Neural cell (in vitro differentiated cells): ENCODE measurements around the gene CHPF2. TPM values are rescaled to one million over a fixed set of nuclear protein-coding genes. Genes with fewer than 3 reads are reported as not detected.

Experiments
- H2AFZ ChIP-seq: fragments of 200-600, 300-800 bp; sonication (generic), shearing (Covaris generic); 2 replicates; pipeline ENCODE4 v1.6.0; 2014; ENCODE audit warnings: low read depth, mild to moderate bottlenecking, antibody characterized with exemption, low read length, moderate library complexity
- H3F3A ChIP-seq: fragments of 200-600 bp; shearing (Covaris generic); 2 replicates; pipeline ENCODE4 v1.6.1; 2016; ENCODE audit warnings: mild to moderate bottlenecking, moderate library complexity, mixed read lengths, antibody characterized with exemption, low read length; ENCODE audit not compliant: insufficient read depth, poor library complexity, severe bottlenecking
- H3K27ac ChIP-seq: fragments of 200-600, 300-800 bp; sonication (generic), shearing (Covaris generic); 2 replicates; pipeline ENCODE4 v1.5.1; 2014; ENCODE audit warnings: mild to moderate bottlenecking, low read length, moderate library complexity
- H3K27me3 ChIP-seq: fragments of 300-800, 200-600 bp; sonication (generic), shearing (Covaris generic); 2 replicates; pipeline ENCODE4 v1.6.0; 2014; ENCODE audit warnings: mild to moderate bottlenecking, low read depth, low read length, moderate library complexity; ENCODE audit not compliant: insufficient read depth
- H3K36me3 ChIP-seq: fragments of 300-800, 200-600 bp; sonication (generic), shearing (Covaris generic); 2 replicates; pipeline ENCODE4 v1.5.1; 2014; ENCODE audit warnings: mild to moderate bottlenecking, antibody characterized with exemption, low read length, moderate library complexity; ENCODE audit not compliant: insufficient read depth
- H3K4me2 ChIP-seq: fragments of 300-800, 200-600 bp; sonication (generic), shearing (Covaris generic); 2 replicates; pipeline ENCODE4 v1.6.0; 2014; ENCODE audit warnings: mild to moderate bottlenecking, low read length
- H3K4me3 ChIP-seq: fragments of 300-800, 200-600 bp; sonication (generic), shearing (Covaris generic); 2 replicates; pipeline ENCODE4 v1.5.1; 2014; ENCODE audit warnings: mild to moderate bottlenecking, low read length, moderate library complexity
- H3K79me2 ChIP-seq: fragments of 200-600 bp; shearing (Covaris generic); replicated peaks from 2 replicates; pipeline ENCODE4 v1.6.0; 2014; ENCODE audit warnings: mild to moderate bottlenecking, low read length, moderate library complexity; ENCODE audit not compliant: insufficient read depth
- H3K9ac ChIP-seq: fragments of 300-800, 200-600 bp; sonication (generic), shearing (Covaris generic); 2 replicates; pipeline ENCODE4 v1.6.1; 2016; ENCODE audit warnings: mild to moderate bottlenecking, low read length, mixed read lengths
- H3K9me2 ChIP-seq: fragments of 200-600 bp; shearing (Covaris generic); 2 replicates; pipeline ENCODE4 v1.6.1; 2016; ENCODE audit warnings: mild to moderate bottlenecking, low read length, mixed read lengths; ENCODE audit not compliant: insufficient read depth
- H3K9me3 ChIP-seq: fragments of 200-600, 300-800 bp; sonication (generic), shearing (Covaris generic); 2 replicates; pipeline ENCODE4 v1.6.1; 2016; ENCODE audit warnings: mild to moderate bottlenecking, mixed run types, low read length, moderate library complexity, mixed read lengths
- H4K20me1 ChIP-seq: fragments of 200-600 bp; shearing (Covaris generic); 2 replicates; pipeline ENCODE4 v1.6.1; 2016; ENCODE audit warnings: mild to moderate bottlenecking, mixed run types; ENCODE audit not compliant: insufficient read depth
- EP300 ChIP-seq: fragments of 450-650 bp; conservative IDR thresholded peaks from 2 replicates; pipeline ENCODE4 v1.6.1; 2014; ENCODE audit warnings: antibody characterized with exemption, mild to moderate bottlenecking, moderate library complexity; ENCODE audit not compliant: poor library complexity, severe bottlenecking
- EZH2 ChIP-seq: fragments of 200-600, 300-800 bp; shearing (Covaris generic), sonication (generic); IDR thresholded peaks from 2 replicates; pipeline ENCODE4 v1.6.1; 2014; ENCODE audit warnings: antibody characterized with exemption, low read length, borderline replicate concordance, mild to moderate bottlenecking; ENCODE audit not compliant: insufficient read depth, poor library complexity, severe bottlenecking
- MXI1 ChIP-seq: fragments of 450-650 bp; conservative IDR thresholded peaks from 2 replicates; pipeline ENCODE4 v1.6.1; 2014; ENCODE audit warnings: antibody characterized with exemption, mild to moderate bottlenecking; ENCODE audit not compliant: poor library complexity, severe bottlenecking
- POLR2AphosphoS5 ChIP-seq: IDR thresholded peaks from 2 replicates; pipeline ENCODE4 v1.6.1; 2012
- RAD21 ChIP-seq: fragments of 450-650 bp; conservative IDR thresholded peaks from 2 replicates; pipeline ENCODE4 v1.6.1; 2014; ENCODE audit warnings: antibody characterized with exemption, mild to moderate bottlenecking, moderate library complexity
- SMC3 ChIP-seq: fragments of 450-650 bp; conservative IDR thresholded peaks from 2 replicates; pipeline ENCODE4 v1.6.1; 2014; ENCODE audit warnings: antibody characterized with exemption, mild to moderate bottlenecking, moderate library complexity; ENCODE audit not compliant: poor library complexity
- TAF1 ChIP-seq: IDR thresholded peaks from 2 replicates; pipeline ENCODE4 v1.6.1; 2012; ENCODE audit warnings: low read depth
- polyA plus RNA-seq: library from polyadenylated mRNA; depleted of rRNA; stranded (reverse); fragments of >200 nt; gene quantifications from 2 replicates; pipeline ENCODE4 v1.2.3, GENCODE V29; 2014
- TF ChIP-seq, protein P1 (sequence below): IDR thresholded peaks from 2 replicates; pipeline ENCODE4 v1.6.1; 2012; ENCODE audit warnings: borderline replicate concordance
- TF ChIP-seq, protein P2 (sequence below): fragments of 450-650 bp; IDR thresholded peaks from 2 replicates; pipeline ENCODE4 v1.5.1; 2014; ENCODE audit warnings: antibody characterized with exemption, mild to moderate bottlenecking, moderate library complexity; ENCODE audit not compliant: poor library complexity, severe bottlenecking

CHPF2 gene
- polyA plus RNA-seq, 1 donor from 2014 or later = 22.5 TPM

DNA sequence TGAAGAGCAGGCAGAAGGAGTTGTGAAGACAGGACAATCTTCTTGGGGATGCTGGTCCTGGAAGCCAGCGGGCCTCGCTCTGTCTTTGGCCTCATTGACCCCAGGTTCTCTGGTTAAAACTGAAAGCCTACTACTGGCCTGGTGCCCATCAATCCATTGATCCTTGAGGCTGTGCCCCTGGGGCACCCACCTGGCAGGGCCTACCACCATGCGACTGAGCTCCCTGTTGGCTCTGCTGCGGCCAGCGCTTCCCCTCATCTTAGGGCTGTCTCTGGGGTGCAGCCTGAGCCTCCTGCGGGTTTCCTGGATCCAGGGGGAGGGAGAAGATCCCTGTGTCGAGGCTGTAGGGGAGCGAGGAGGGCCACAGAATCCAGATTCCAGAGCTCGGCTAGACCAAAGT is 1.5 kb downstream of the CHPF2 start:
- Histone ChIP-seq H3K79me2 (peaks cover 25% of the 10 kb centered on the region), H3K9me2 (no peaks in the 10 kb centered on the region), H3K27me3 (no peaks in the 10 kb centered on the region), H3K4me3 (peak overlapping the region; percentile 98), H3K36me3 (no peaks in the 10 kb centered on the region), H3K4me2 (peak overlapping the region; percentile 95), H4K20me1 (no peaks in the 10 kb centered on the region), H3K27ac (no peak overlapping the region), H3K9ac (peak overlapping the region; percentile 89), H2AFZ (no peak overlapping the region), H3F3A (no peaks in the 10 kb centered on the region), H3K9me3 (no peaks in the 10 kb centered on the region)
- TF ChIP-seq EP300 (no peak), RAD21 (no peak), POLR2AphosphoS5 (no peak), TAF1 (no peak)
- TF ChIP-seq, protein P1, sequence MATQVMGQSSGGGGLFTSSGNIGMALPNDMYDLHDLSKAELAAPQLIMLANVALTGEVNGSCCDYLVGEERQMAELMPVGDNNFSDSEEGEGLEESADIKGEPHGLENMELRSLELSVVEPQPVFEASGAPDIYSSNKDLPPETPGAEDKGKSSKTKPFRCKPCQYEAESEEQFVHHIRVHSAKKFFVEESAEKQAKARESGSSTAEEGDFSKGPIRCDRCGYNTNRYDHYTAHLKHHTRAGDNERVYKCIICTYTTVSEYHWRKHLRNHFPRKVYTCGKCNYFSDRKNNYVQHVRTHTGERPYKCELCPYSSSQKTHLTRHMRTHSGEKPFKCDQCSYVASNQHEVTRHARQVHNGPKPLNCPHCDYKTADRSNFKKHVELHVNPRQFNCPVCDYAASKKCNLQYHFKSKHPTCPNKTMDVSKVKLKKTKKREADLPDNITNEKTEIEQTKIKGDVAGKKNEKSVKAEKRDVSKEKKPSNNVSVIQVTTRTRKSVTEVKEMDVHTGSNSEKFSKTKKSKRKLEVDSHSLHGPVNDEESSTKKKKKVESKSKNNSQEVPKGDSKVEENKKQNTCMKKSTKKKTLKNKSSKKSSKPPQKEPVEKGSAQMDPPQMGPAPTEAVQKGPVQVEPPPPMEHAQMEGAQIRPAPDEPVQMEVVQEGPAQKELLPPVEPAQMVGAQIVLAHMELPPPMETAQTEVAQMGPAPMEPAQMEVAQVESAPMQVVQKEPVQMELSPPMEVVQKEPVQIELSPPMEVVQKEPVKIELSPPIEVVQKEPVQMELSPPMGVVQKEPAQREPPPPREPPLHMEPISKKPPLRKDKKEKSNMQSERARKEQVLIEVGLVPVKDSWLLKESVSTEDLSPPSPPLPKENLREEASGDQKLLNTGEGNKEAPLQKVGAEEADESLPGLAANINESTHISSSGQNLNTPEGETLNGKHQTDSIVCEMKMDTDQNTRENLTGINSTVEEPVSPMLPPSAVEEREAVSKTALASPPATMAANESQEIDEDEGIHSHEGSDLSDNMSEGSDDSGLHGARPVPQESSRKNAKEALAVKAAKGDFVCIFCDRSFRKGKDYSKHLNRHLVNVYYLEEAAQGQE = no peak

DNA sequence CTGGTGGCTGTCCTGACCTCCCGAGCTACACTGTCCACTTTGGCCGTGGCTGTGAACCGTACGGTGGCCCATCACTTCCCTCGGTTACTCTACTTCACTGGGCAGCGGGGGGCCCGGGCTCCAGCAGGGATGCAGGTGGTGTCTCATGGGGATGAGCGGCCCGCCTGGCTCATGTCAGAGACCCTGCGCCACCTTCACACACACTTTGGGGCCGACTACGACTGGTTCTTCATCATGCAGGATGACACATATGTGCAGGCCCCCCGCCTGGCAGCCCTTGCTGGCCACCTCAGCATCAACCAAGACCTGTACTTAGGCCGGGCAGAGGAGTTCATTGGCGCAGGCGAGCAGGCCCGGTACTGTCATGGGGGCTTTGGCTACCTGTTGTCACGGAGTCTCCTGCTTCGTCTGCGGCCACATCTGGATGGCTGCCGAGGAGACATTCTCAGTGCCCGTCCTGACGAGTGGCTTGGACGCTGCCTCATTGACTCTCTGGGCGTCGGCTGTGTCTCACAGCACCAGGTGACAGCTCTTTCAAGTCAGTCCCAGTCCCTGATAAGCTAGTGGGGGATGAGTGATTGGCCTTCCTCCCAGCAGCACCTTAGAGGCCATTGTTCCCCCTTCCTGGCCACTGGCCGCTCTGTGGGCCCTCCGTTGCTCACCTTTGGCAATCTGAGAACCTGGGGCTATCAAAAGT is 3.0 kb downstream of the CHPF2 start:
- Histone ChIP-seq H3K27ac (no peak overlapping the region), H3K4me2 (no peak overlapping the region), H3K4me3 (no peak overlapping the region), H3K27me3 (no peaks in the 10 kb centered on the region), H3F3A (no peaks in the 10 kb centered on the region), H3K9ac (no peak overlapping the region), H3K9me2 (no peaks in the 10 kb centered on the region), H3K9me3 (no peaks in the 10 kb centered on the region), H4K20me1 (no peaks in the 10 kb centered on the region), H2AFZ (no peak overlapping the region), H3K36me3 (no peaks in the 10 kb centered on the region), H3K79me2 (peaks cover 25% of the 10 kb centered on the region)
- TF ChIP-seq SMC3 (no peak), MXI1 (no peak), POLR2AphosphoS5 (no peak), EP300 (no peak), EZH2 (no peak), TAF1 (no peak)
- TF ChIP-seq, protein P2, sequence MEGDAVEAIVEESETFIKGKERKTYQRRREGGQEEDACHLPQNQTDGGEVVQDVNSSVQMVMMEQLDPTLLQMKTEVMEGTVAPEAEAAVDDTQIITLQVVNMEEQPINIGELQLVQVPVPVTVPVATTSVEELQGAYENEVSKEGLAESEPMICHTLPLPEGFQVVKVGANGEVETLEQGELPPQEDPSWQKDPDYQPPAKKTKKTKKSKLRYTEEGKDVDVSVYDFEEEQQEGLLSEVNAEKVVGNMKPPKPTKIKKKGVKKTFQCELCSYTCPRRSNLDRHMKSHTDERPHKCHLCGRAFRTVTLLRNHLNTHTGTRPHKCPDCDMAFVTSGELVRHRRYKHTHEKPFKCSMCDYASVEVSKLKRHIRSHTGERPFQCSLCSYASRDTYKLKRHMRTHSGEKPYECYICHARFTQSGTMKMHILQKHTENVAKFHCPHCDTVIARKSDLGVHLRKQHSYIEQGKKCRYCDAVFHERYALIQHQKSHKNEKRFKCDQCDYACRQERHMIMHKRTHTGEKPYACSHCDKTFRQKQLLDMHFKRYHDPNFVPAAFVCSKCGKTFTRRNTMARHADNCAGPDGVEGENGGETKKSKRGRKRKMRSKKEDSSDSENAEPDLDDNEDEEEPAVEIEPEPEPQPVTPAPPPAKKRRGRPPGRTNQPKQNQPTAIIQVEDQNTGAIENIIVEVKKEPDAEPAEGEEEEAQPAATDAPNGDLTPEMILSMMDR = no peak
- TF ChIP-seq, protein P1 = no peak
